GM10248 (cell line): ENCODE results near the gene PUS7.
"Not testable (repeated sequence)": the region's sequence is repeated elsewhere in the genome, so short reads cannot be mapped to it uniquely, and the experiment has no call there.

Source experiments
- CTCF ChIA-PET: fragments of 300-600 bp; sonication (Branson Sonifier 250); formaldehyde crosslinking; extraction: SDS; loops from one replicate; lab custom pipeline; 2021; ENCODE audit warnings: antibody characterized with exemption; lab: Yijun Ruan, JAX
- POLR2A ChIA-PET: fragments of 350-650 bp; sonication (Branson Sonifier 250); formaldehyde crosslinking; extraction: SDS; loops from one replicate; lab custom pipeline; 2020; ENCODE audit warnings: antibody characterized with exemption; lab: Yijun Ruan, JAX
- DNase-seq: peaks from one replicate; pipeline ENCODE4 v3.0.0; 2012; ENCODE audit errors: extremely low spot score
- CTCF ChIP-seq: IDR thresholded peaks from 2 replicates; pipeline ENCODE4 v1.5.1; 2012; ENCODE audit warnings: mild to moderate bottlenecking, low read depth; ENCODE audit errors: extremely low read depth, missing control alignments, control extremely low read depth

The PUS7 gene

GRCh38 chr7:105450177-105450861 lies 71.8 kb downstream of the PUS7 start:
- POLR2A ChIA-PET: no interaction called here
- no peak for DNase-seq
- TF ChIP-seq CTCF: no peak
- CTCF ChIA-PET: interaction anchor here (1.8 to 1.9 kb wide), 2 partner anchors 11 to 20 kb away, joined by 4 to 8 read pairs; no protein-coding TSS in a partner anchor

DNA sequence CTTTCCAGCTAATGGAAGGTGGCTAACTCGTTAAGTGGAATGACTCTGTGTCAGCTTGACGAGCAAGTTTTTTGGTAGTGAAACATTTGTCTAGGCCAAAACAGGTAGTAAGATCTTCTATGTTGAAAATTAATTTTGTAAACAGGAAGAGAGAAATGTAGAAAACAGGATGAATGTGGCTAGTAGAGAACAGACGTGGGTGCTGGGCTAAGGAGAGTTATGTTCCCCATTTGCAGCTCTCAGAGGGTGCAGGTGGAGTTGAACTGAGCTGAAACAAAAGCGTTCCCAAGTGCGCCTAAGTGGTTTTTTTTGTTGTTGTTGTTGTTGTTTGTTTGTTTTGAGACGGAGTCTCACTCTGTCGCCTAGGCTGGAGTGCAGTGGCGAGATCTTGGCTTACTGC lies 73.9 kb downstream of the PUS7 start:
- ChIA-PET POLR2A (no interaction called here), CTCF (interaction anchor here (1.5 kb wide), 1 partner anchor 15 kb away, joined by 4 read pairs; no protein-coding TSS in a partner anchor)
- no peak for TF ChIP-seq CTCF
- DNase-seq: peak; percentile 30

DNA sequence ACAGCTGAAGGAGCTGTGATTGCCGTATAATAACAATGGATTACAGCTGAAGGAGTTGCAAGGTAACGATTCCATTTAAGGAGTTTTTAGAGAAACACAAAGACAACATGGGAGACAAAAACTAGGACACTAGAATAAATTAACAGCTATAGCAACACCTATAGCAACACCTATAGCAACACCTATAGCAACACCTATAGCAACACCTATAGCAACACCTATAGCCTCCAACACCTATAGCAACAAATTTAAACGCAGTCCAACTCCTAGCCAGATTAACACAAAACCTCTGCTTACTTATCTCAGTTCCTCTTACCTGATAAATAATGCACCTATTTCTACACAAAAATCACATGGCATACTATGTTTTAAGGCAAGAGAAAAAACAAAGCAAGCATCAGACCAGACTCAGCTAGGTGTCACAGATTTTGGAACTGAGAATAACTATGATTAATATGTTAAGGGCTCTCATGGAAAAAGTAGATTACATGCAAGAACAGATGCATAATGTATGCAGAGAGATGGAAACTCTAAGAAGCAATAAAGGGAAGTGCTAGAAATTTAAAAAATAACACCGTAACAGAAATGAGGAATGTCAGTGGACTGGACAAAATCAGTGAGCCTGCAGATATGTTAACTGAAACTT lies 77.6 kb downstream of the PUS7 start:
- no peak for TF ChIP-seq CTCF
- POLR2A ChIA-PET: no interaction called here
- no peak for DNase-seq
- CTCF ChIA-PET: interaction anchor here (2.2 kb wide), 1 partner anchor 13 kb away, joined by 12 read pairs; no protein-coding TSS in a partner anchor

DNA sequence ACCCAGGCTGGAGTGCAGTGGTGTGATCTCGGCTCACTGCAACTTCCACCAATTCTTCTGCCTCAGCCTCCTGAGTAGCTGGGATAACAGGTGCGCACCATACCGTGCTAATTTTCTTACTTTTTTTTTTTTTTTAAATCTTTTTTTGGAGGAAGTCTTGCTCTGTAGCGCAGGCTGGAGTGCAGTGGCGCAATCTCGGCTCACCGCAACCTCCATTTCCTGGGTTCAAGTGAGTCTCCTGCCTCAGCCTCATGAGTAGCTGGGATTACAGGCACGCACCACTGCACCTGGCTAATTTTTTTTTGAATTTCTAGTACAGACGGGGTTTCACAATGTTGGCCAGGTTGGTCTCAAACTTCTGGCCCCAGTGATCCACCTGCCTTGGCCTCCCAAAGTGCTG lies 79.9 kb downstream of the PUS7 start:
- DNase-seq, POLR2A ChIA-PET, CTCF ChIA-PET: not testable (repeated sequence)

DNA sequence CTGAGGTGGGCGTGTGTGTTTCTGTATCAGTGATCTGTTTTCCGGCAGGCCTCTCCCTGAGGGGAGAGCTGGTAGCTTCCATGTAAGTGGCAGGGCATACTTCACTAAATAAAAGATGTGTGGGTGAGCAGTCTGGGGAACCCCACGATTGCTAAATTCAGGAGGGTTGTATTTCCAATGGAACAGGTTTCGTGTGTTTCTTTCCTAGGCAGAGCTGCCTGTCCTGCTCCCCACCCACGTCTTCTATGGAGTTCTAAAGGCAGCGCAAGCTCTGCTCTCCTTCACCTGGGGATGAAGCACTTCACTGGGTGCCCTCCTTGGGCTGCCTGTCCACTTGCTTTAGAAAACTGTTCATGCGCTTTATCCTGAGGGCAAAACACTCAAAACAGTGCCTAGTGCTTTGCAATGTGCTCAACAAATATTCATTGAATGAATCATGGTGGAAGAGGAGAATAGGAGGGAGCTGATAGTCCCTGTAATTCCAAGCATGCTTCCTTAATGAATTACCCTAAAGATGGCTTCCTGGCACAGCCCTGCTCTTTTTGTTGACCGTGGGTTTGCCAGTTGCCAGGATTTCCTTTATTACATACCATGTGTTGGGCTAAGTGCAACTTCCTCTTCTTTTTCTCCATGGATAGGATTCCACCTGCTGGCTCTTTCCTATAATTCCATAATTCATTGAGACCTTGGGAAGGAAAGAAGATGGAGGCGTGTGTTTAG lies 82.7 kb downstream of the PUS7 start:
- CTCF ChIA-PET: interaction anchor here (1.3 to 2.3 kb wide), 3 partner anchors 9 to 556 kb away, joined by 3 to 8 read pairs (median 5); no protein-coding TSS in a partner anchor
- no peak for DNase-seq
- TF ChIP-seq CTCF: no peak
- POLR2A ChIA-PET: no interaction called here

- TF ChIP-seq CTCF: no peak
- ChIA-PET POLR2A (interaction anchor here (0.7 kb wide), 1 partner anchor 258 kb away, joined by 3 read pairs; no protein-coding TSS in a partner anchor), CTCF (interaction anchor here (1.3 to 2.3 kb wide), 3 partner anchors 8 to 556 kb away, joined by 3 to 8 read pairs (median 5); no protein-coding TSS in a partner anchor)
- DNase-seq: no peak
Observed at GRCh38 chr7:105438847-105439173, 83.3 kb downstream of the PUS7 start.

- no peak for DNase-seq
- no peak for TF ChIP-seq CTCF
- ChIA-PET CTCF (interaction anchor here (1.4 to 2.3 kb wide), 2 partner anchors 8 to 13 kb away, joined by 5 to 8 read pairs; no protein-coding TSS in a partner anchor), POLR2A (interaction anchor here (0.7 kb wide), 1 partner anchor 258 kb away, joined by 3 read pairs; no protein-coding TSS in a partner anchor)
Observed at GRCh38 chr7:105438254-105438653, 83.8 kb downstream of the PUS7 start.

DNA sequence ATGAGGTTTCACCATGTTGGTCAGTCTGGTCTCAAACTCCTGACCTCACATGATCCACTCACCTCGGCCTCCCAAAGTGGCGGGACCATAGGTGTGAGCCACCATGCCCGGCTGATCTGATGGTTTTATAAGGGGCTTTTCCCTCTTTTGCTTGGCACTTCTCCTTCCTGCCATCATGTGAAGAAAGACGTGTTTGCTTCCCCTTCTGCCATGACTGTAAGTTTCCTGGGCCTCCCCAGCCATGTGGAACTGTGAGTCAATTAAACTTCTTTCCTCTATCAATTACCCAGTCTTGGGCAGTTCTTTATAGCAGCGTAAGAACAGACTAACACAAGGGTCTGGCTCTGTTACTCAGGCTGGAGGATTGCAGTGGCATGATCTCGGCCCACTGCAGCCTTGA lies 84.7 kb downstream of the PUS7 start:
- DNase-seq, POLR2A ChIA-PET, CTCF ChIA-PET: not testable (repeated sequence)
